OCI-LY7 (cell line): ENCODE results near the gene ENTR1.

Experiments
- EZH2phosphoT487 ChIP-seq: fragments of 200-600 bp; sonication (generic); IDR thresholded peaks from 2 replicates; pipeline ENCODE4 v1.6.1; 2018; ENCODE audit warnings: low read depth, borderline replicate concordance, mild to moderate bottlenecking, mixed run types, antibody characterized with exemption, low read length, moderate library complexity, mixed read lengths
- TF ChIP-seq, protein P1 (sequence below): fragments of 200-600 bp; sonication (generic); conservative IDR thresholded peaks from 2 replicates; pipeline ENCODE4 v1.5.1; 2014; ENCODE audit warnings: mild to moderate bottlenecking, antibody characterized with exemption, low read length, moderate library complexity, mixed read lengths

DNA sequence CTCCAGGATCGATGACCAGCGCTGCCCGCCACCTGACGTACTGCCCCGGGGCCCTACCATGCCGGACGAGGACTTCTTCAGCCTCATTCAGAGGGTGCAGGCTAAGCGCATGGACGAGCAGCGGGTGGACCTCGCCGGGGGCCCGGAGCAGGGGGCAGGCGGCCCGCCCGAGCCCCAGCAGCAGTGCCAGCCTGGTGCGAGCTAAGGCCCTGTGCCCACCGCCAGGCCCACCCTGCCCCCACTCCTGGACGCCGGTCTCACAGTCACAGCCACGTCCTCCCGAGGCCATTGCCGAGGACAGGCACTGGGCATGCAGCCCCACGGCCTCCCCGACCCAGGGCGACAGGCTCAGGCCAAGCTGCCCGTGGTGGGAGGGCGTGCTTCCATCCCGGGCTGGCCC, 52.4 kb downstream of the ENTR1 start:
- TF ChIP-seq, protein P1, sequence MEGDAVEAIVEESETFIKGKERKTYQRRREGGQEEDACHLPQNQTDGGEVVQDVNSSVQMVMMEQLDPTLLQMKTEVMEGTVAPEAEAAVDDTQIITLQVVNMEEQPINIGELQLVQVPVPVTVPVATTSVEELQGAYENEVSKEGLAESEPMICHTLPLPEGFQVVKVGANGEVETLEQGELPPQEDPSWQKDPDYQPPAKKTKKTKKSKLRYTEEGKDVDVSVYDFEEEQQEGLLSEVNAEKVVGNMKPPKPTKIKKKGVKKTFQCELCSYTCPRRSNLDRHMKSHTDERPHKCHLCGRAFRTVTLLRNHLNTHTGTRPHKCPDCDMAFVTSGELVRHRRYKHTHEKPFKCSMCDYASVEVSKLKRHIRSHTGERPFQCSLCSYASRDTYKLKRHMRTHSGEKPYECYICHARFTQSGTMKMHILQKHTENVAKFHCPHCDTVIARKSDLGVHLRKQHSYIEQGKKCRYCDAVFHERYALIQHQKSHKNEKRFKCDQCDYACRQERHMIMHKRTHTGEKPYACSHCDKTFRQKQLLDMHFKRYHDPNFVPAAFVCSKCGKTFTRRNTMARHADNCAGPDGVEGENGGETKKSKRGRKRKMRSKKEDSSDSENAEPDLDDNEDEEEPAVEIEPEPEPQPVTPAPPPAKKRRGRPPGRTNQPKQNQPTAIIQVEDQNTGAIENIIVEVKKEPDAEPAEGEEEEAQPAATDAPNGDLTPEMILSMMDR = no peak
- TF ChIP-seq EZH2phosphoT487 = no peak
